SK-N-SH (cell line): Measurements from ENCODE around the gene GRM5. TPM values are rescaled to one million over a fixed set of nuclear protein-coding genes. Genes with fewer than 3 reads are reported as not detected.
A peak's percentile ranks its signal among the peaks of the same experiment; 100 is the strongest.

ENCODE experiments used
- CTCF ChIA-PET: fragments of 300-600, 350-600 bp; formaldehyde crosslinking; extraction: SDS; loops from one replicate; lab custom pipeline; 2021; lab: Yijun Ruan, JAX
- POLR2A ChIA-PET: fragments of 350-600 bp; sonication (Branson Sonifier 250); formaldehyde crosslinking; extraction: SDS; loops from one replicate; lab custom pipeline; 2020; ENCODE audit warnings: antibody characterized with exemption, inconsistent platforms; lab: Yijun Ruan, JAX
- DNase-seq: peaks from one replicate; pipeline ENCODE4 v3.0.0; 2012
- H2AFZ ChIP-seq: fragments of 200-600 bp; sonication (generic); 2 replicates; pipeline ENCODE4 v1.8.1; 2016; ENCODE audit warnings: antibody characterized with exemption, mild to moderate bottlenecking, low read depth
- H3F3A ChIP-seq: fragments of 200-600 bp; sonication (generic); replicated peaks from 2 replicates; pipeline ENCODE3; 2016; ENCODE audit warnings: antibody characterized with exemption, mild to moderate bottlenecking; ENCODE audit not compliant: insufficient read depth
- H3K27ac ChIP-seq, 2 experiments: fragments of 200-500 bp in 1 of 2; fragments of 200-600 bp in 1 of 2; sonication (Bioruptor generic) in 1 of 2; sonication (generic), shearing (Covaris generic) in 1 of 2; 2 replicates each; pipeline versions ENCODE4 v1.5.1 to v1.6.1; 2014 to 2016; ENCODE audit warnings: low read depth in 2 of 2, inconsistent platforms in 1 of 2, low read length in 1 of 2, mild to moderate bottlenecking in 1 of 2, mixed read lengths in 1 of 2
- H3K27me3 ChIP-seq: fragments of 200-600 bp; sonication (generic), shearing (Covaris generic); 2 replicates; pipeline ENCODE4 v1.6.1; 2016; ENCODE audit warnings: mixed run types; ENCODE audit not compliant: insufficient read depth
- H3K36me3 ChIP-seq, 2 experiments: fragments of 200-500 bp in 1 of 2; fragments of 200-600 bp in 1 of 2; sonication (Bioruptor generic) in 1 of 2; sonication (generic) in 1 of 2; replicated peaks in 1 of 2; 2 replicates each; pipeline versions ENCODE3 to v1.5.1; 2014 to 2016; ENCODE audit warnings: low read length in 1 of 2, mild to moderate bottlenecking in 1 of 2; ENCODE audit not compliant: insufficient read depth in 2 of 2, control insufficient read depth in 1 of 2
- H3K4me1 ChIP-seq, 2 experiments: fragments of 200-500 bp in 1 of 2; fragments of 200-600 bp in 1 of 2; sonication (Bioruptor generic) in 1 of 2; sonication (generic), shearing (Covaris generic) in 1 of 2; 2 replicates each; pipeline versions ENCODE4 v1.5.1 to v1.6.1; 2014 to 2016; ENCODE audit warnings: low read depth in 1 of 2, low read length in 1 of 2, mixed run types in 1 of 2; ENCODE audit not compliant: insufficient read depth in 2 of 2, control insufficient read depth in 1 of 2
- H3K4me2 ChIP-seq: fragments of 200-600 bp; sonication (generic), shearing (Covaris generic); 2 replicates; pipeline ENCODE4 v1.6.1; 2017; ENCODE audit warnings: mixed run types
- H3K4me3 ChIP-seq, 2 experiments: fragments of 200-500 bp in 1 of 2; fragments of 200-600 bp in 1 of 2; sonication (Bioruptor generic) in 1 of 2; sonication (generic), shearing (Covaris generic) in 1 of 2; 2 replicates each; pipeline versions ENCODE4 v1.5.1 to v1.8.1; 2014 to 2016; ENCODE audit warnings: low read depth in 2 of 2, inconsistent platforms in 1 of 2, low read length in 1 of 2, mild to moderate bottlenecking in 1 of 2, mixed read lengths in 1 of 2, moderate library complexity in 1 of 2
- H3K79me2 ChIP-seq: fragments of 200-600 bp; sonication (generic); 2 replicates; pipeline ENCODE4 v1.8.1; 2017; ENCODE audit warnings: mild to moderate bottlenecking; ENCODE audit not compliant: insufficient read depth
- H3K9ac ChIP-seq: fragments of 200-600 bp; sonication (generic); 2 replicates; pipeline ENCODE4 v1.6.1; 2017; ENCODE audit warnings: mixed run types
- H3K9me2 ChIP-seq: fragments of 200-600 bp; sonication (generic); 2 replicates; pipeline ENCODE4 v1.6.1; 2017; ENCODE audit warnings: mixed run types
- H3K9me3 ChIP-seq: fragments of 200-600 bp; sonication (generic); 2 replicates; pipeline ENCODE4 v1.6.1; 2017; ENCODE audit warnings: mixed run types, mild to moderate bottlenecking, moderate library complexity
- H4K20me1 ChIP-seq: fragments of 200-600 bp; sonication (generic); 2 replicates; pipeline ENCODE4 v1.6.1; 2017; ENCODE audit warnings: mild to moderate bottlenecking, mixed run types; ENCODE audit not compliant: insufficient read depth
- CHD2 ChIP-seq: fragments of 150-350 bp; IDR thresholded peaks from 2 replicates; pipeline ENCODE4 v1.6.1; 2018; ENCODE audit warnings: low read length; ENCODE audit not compliant: partially characterized antibody
- FOSL2 ChIP-seq: IDR thresholded peaks from 2 replicates; pipeline ENCODE4 v1.4.0; 2012; ENCODE audit warnings: low read depth, mild to moderate bottlenecking, moderate library complexity, borderline replicate concordance
- GATA2 ChIP-seq: sonication (generic); formaldehyde crosslinking; IDR thresholded peaks from 2 replicates; pipeline ENCODE4 v1.5.0; 2020; ENCODE audit warnings: mild to moderate bottlenecking, missing genetic modification reagents
- MAX ChIP-seq: IDR thresholded peaks from 2 replicates; pipeline ENCODE4 v1.4.0; 2012; ENCODE audit warnings: low read depth
- MEF2A ChIP-seq: IDR thresholded peaks from 2 replicates; pipeline ENCODE4 v1.4.0; 2012; ENCODE audit warnings: low read depth, borderline replicate concordance
- RCOR1 ChIP-seq: fragments of 150-350 bp; IDR thresholded peaks from 2 replicates; pipeline ENCODE4 v1.6.1; 2017; ENCODE audit warnings: antibody characterized with exemption, low read length
- REST ChIP-seq: IDR thresholded peaks from 2 replicates; pipeline ENCODE4 v1.6.1; 2012; ENCODE audit warnings: mild to moderate bottlenecking, low read depth, low read length, moderate library complexity
- RXRA ChIP-seq: IDR thresholded peaks from 2 replicates; pipeline ENCODE4 v1.4.0; 2012; ENCODE audit warnings: low read depth, mild to moderate bottlenecking, borderline replicate concordance
- SIN3A ChIP-seq: IDR thresholded peaks from 2 replicates; pipeline ENCODE4 v1.6.1; 2012; ENCODE audit warnings: low read depth, mild to moderate bottlenecking, low read length, moderate library complexity, borderline replicate concordance
- TCF12 ChIP-seq: IDR thresholded peaks from 2 replicates; pipeline ENCODE4 v1.4.0; 2012
- TEAD4 ChIP-seq: IDR thresholded peaks from 2 replicates; pipeline ENCODE4 v1.4.0; 2012; ENCODE audit warnings: mild to moderate bottlenecking, borderline replicate concordance; ENCODE audit not compliant: insufficient read depth
- YY1 ChIP-seq: IDR thresholded peaks from 2 replicates; pipeline ENCODE4 v1.4.0; 2012; ENCODE audit warnings: low read depth, mild to moderate bottlenecking
- WGBS: methylation state at CpG from one replicate; pipeline ENCODE4 v1.1.6; 2017; ENCODE audit warnings: low lambda C conversion rate; 5-methylcytosine and 5-hydroxymethylcytosine counted together
- polyA plus RNA-seq, 3 experiments: library from polyadenylated mRNA; depleted of rRNA; stranded (reverse); fragments of >200 nt; gene quantifications; 2 replicates each; pipeline ENCODE4 v1.2.3, GENCODE V29; 2012
- TF ChIP-seq, protein P1 (sequence below): IDR thresholded peaks from 2 replicates; pipeline ENCODE4 v1.4.0; 2012; ENCODE audit warnings: low read depth, borderline replicate concordance
- TF ChIP-seq, protein P2 (sequence below): fragments of 150-350 bp; IDR thresholded peaks from 2 replicates; pipeline ENCODE4 v1.6.1; 2016; ENCODE audit warnings: mild to moderate bottlenecking, low read depth, low read length
- TF ChIP-seq, protein P3 (sequence below): fragments of 150-350 bp; IDR thresholded peaks from 2 replicates; pipeline ENCODE4 v1.6.1; 2017; ENCODE audit warnings: antibody characterized with exemption, low read length, low read depth, borderline replicate concordance

Gene GRM5
- polyA plus RNA-seq, 1 of the 3 experiments (the other 2 are of a cell fraction) = not detected

DNA sequence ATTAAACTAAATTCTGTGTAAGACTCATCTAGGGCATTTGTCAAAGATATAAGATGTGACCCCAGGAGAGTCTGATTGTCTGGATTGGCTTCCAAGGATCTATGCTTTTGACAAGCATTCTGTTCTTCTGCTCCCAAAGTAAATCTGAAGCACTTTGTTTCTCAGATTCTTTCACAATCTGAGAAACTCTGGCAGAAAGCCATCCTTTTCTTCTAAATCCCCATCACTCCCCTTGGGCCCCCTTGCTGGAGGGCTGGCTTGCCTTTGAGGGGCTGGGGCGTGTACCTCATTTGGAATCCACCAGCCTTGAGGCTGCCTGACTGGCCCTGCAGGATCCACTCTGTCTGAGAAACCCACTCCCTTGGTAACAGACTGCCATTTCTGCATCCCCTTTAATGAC is 554.8 kb downstream of the GRM5 start (continued):
- no peak for TF ChIP-seq FOSL2
- TF ChIP-seq, all 33 proteins: peak for 0

- no peaks in the 10 kb centered on the region for H4K20me1 ChIP-seq
- peak; percentile 36 for DNase-seq
- peak overlapping the region in 1 of 2 experiments; percentile 22; a peak in 2 of 4 replicates for H3K4me3 ChIP-seq
- H3K4me1 ChIP-seq = peaks cover 0 to 6% of the 10 kb centered on the region in 2 experiments; a peak in 1 of 4 replicates
- no peaks in the 10 kb centered on the region for H3K27me3 ChIP-seq
- H3K9me3 ChIP-seq = no peaks in the 10 kb centered on the region
- H3F3A ChIP-seq = peaks cover 4% of the 10 kb centered on the region
- H3K36me3 ChIP-seq = no peaks in the 10 kb centered on the region
- H2AFZ ChIP-seq = no peak overlapping the region
- ChIA-PET POLR2A (no interaction called here), CTCF (no interaction called here)
- H3K4me2 ChIP-seq = no peak overlapping the region
- H3K27ac ChIP-seq = no peak overlapping the region
- WGBS = 55% methylated on average over 51 of the region's 84 CpGs
- no peaks in the 10 kb centered on the region for H3K79me2 ChIP-seq
- no peak overlapping the region for H3K9ac ChIP-seq
- H3K9me2 ChIP-seq = no peaks in the 10 kb centered on the region
- TF ChIP-seq YY1 = no peak
- TF ChIP-seq SIN3A = no peak
- TF ChIP-seq MAX = 0 out of 2 replicates have a peak, but pooled peaks have one; percentile 23
Observed at GRCh38 chr11:88508759-88509581, 556.8 kb downstream of the GRM5 start.

- DNase-seq = no peak
- H3K4me2 ChIP-seq = no peak overlapping the region
- ChIA-PET POLR2A (no interaction called here), CTCF (no interaction called here)
- no peaks in the 10 kb centered on the region for H3K79me2 ChIP-seq
- H3K36me3 ChIP-seq = no peaks in the 10 kb centered on the region
- H3K4me3 ChIP-seq = no peak overlapping the region
- 71% methylated on average over 19 of the region's 23 CpGs for WGBS
- H2AFZ ChIP-seq = no peak overlapping the region
- peaks cover under 1% of the 10 kb centered on the region for H3F3A ChIP-seq
- no peaks in the 10 kb centered on the region for H4K20me1 ChIP-seq
- H3K27me3 ChIP-seq = no peaks in the 10 kb centered on the region
- peaks cover 0 to 6% of the 10 kb centered on the region in 2 experiments; a peak in 1 of 4 replicates for H3K4me1 ChIP-seq
- H3K27ac ChIP-seq = no peak overlapping the region
- no peaks in the 10 kb centered on the region for H3K9me3 ChIP-seq
- H3K9me2 ChIP-seq = no peaks in the 10 kb centered on the region
- H3K9ac ChIP-seq = no peak overlapping the region
- no peak for TF ChIP-seq SIN3A
- TF ChIP-seq REST = no peak
- TF ChIP-seq MAX = no peak
- TF ChIP-seq GATA2 (CRISPR knock-in tag) = no peak
- no peak for TF ChIP-seq MEF2A
- TF ChIP-seq, protein P1, sequence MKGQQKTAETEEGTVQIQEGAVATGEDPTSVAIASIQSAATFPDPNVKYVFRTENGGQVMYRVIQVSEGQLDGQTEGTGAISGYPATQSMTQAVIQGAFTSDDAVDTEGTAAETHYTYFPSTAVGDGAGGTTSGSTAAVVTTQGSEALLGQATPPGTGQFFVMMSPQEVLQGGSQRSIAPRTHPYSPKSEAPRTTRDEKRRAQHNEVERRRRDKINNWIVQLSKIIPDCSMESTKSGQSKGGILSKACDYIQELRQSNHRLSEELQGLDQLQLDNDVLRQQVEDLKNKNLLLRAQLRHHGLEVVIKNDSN = no peak
- no peak for TF ChIP-seq RCOR1
- no peak for TF ChIP-seq TCF12
- TF ChIP-seq RXRA = no peak
- no peak for TF ChIP-seq CHD2
- TF ChIP-seq, protein P2, sequence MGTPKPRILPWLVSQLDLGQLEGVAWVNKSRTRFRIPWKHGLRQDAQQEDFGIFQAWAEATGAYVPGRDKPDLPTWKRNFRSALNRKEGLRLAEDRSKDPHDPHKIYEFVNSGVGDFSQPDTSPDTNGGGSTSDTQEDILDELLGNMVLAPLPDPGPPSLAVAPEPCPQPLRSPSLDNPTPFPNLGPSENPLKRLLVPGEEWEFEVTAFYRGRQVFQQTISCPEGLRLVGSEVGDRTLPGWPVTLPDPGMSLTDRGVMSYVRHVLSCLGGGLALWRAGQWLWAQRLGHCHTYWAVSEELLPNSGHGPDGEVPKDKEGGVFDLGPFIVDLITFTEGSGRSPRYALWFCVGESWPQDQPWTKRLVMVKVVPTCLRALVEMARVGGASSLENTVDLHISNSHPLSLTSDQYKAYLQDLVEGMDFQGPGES = no peak
- TF ChIP-seq TEAD4 = no peak
- TF ChIP-seq, protein P3, sequence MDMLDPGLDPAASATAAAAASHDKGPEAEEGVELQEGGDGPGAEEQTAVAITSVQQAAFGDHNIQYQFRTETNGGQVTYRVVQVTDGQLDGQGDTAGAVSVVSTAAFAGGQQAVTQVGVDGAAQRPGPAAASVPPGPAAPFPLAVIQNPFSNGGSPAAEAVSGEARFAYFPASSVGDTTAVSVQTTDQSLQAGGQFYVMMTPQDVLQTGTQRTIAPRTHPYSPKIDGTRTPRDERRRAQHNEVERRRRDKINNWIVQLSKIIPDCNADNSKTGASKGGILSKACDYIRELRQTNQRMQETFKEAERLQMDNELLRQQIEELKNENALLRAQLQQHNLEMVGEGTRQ = no peak
Observed at GRCh38 chr11:88508418-88508758, 557.4 kb downstream of the GRM5 start.
